HFF-Myc (cell line): ENCODE results near the gene BTC.
"Not testable (repeated sequence)": the region's sequence is repeated elsewhere in the genome, so short reads cannot be mapped to it uniquely, and the experiment has no call there.

Source experiments
- DNase-seq: peaks from one replicate; pipeline ENCODE4 v3.0.0-alpha.2; 2011; ENCODE audit warnings: low read depth; ENCODE audit errors: extremely low read depth
- H3K4me3 ChIP-seq: replicated peaks from 2 replicates; pipeline ENCODE4 v1.5.1; 2011; ENCODE audit warnings: low read depth, mild to moderate bottlenecking, control low read depth, low read length
- TF ChIP-seq, protein P1 (sequence below): IDR thresholded peaks from 2 replicates; pipeline ENCODE4 v1.5.1; 2012; ENCODE audit warnings: mild to moderate bottlenecking, low read depth, low read length, control low read depth; ENCODE audit errors: missing control alignments

The BTC gene

DNA sequence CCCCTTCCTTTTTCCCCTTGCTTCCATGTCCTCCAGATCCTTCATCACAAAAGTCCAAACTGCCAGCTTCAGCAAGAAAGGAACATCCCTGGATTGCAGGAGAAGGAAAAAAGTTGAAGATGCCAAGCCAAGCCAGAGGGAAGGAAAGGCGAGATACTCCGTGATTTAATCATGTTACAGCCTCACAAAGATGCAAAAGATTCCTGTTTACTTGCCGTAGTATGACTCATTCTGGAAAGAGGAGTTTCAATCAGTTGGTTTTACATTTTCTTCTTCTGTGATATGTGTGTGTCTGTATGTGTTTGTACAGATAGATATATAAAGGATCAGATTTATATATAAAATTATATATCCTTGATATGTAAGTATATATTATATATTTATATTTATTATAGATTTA lies 69.3 kb downstream of the BTC start:
- TF ChIP-seq, protein P1, sequence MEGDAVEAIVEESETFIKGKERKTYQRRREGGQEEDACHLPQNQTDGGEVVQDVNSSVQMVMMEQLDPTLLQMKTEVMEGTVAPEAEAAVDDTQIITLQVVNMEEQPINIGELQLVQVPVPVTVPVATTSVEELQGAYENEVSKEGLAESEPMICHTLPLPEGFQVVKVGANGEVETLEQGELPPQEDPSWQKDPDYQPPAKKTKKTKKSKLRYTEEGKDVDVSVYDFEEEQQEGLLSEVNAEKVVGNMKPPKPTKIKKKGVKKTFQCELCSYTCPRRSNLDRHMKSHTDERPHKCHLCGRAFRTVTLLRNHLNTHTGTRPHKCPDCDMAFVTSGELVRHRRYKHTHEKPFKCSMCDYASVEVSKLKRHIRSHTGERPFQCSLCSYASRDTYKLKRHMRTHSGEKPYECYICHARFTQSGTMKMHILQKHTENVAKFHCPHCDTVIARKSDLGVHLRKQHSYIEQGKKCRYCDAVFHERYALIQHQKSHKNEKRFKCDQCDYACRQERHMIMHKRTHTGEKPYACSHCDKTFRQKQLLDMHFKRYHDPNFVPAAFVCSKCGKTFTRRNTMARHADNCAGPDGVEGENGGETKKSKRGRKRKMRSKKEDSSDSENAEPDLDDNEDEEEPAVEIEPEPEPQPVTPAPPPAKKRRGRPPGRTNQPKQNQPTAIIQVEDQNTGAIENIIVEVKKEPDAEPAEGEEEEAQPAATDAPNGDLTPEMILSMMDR: no peak
- DNase-seq: no peak
- H3K4me3 ChIP-seq: no peak overlapping the region

- no peak for DNase-seq
- H3K4me3 ChIP-seq: no peak overlapping the region
- TF ChIP-seq, protein P1: no peak
These were observed 77.9 kb downstream of the BTC start for GRCh38 chr4:74716436-74716765.

DNA sequence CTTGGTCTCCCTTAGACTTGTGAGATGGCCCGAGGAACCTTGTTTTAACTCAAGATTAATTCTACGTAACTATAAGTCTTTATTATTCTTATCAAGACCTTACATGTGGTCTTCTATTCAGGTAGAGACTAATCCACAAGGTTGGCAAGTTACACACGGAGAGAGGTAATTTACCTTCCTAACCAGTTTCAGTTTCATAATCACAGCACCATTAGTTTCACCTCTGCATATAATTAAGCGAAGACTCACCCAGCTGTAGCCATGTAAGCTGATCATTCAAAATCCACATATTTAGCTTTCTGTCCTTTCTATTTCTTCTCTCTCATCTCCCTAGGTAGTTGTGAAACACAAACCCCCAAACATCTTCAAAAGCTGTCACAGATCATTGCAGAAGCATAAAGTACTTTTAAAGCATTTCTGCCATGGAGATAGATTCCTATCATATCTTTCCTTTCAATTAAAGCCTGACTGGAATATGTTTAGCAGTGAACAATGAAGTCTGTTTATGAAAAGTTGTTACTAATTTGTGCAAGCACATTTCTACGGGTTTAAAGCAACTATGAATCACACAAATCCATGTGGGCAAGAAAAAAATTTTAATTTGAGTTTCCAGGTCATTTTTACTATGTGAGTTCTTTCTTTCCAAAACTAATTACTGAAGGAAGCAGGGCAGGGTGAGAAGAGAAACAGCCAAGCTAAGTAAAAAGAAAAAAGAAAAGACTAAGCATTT lies 78.5 kb downstream of the BTC start:
- TF ChIP-seq, protein P1: no peak
- no peak for DNase-seq
- no peak overlapping the region for H3K4me3 ChIP-seq

GRCh38 chr4:74714611-74715130 lies 79.7 kb downstream of the BTC start:
- no peak overlapping the region for H3K4me3 ChIP-seq
- DNase-seq: no peak
- TF ChIP-seq, protein P1: no peak

GRCh38 chr4:74708135-74708534 lies 86.2 kb downstream of the BTC start:
- H3K4me3 ChIP-seq, DNase-seq: not testable (repeated sequence)
